Keratinocyte (primary cell): Measurements from ENCODE around the gene EXT2. TPM values are rescaled to one million over a fixed set of nuclear protein-coding genes. Genes with fewer than 3 reads are reported as not detected.

Source experiments
- DNase-seq: peaks from one replicate; pipeline ENCODE4 v3.0.0-alpha.2; 2011; ENCODE audit warnings: low read depth, missing footprints, low spot score
- FAIRE-seq: peaks from 2 replicates; lab custom pipeline; 2011; peaks lifted over from hg19 to GRCh38; lab: Jason Lieb, UNC
- H2AFZ ChIP-seq: 2 replicates; pipeline ENCODE4 v1.6.0; 2012; ENCODE audit warnings: low read length, control low read depth, inconsistent platforms; ENCODE audit not compliant: control insufficient read depth
- H3K27ac ChIP-seq: 2 replicates; pipeline ENCODE4 v1.5.1; 2011; ENCODE audit warnings: low read length; ENCODE audit not compliant: control insufficient read depth, insufficient read depth
- H3K27me3 ChIP-seq: 3 replicates; pipeline ENCODE4 v1.6.0; 2011; ENCODE audit warnings: low read length; ENCODE audit not compliant: control insufficient read depth, insufficient read depth; ENCODE audit errors: extremely low read depth
- H3K36me3 ChIP-seq, 2 experiments: 2 replicates in 1 of 2; 3 replicates in 1 of 2; pipeline ENCODE4 v1.5.1; 2011; ENCODE audit warnings: low read length in 2 of 2, mild to moderate bottlenecking in 1 of 2; ENCODE audit not compliant: control insufficient read depth in 2 of 2, insufficient read depth in 2 of 2; ENCODE audit errors: extremely low read depth in 1 of 2
- H3K4me1 ChIP-seq: 3 replicates; pipeline ENCODE4 v1.5.1; 2011; ENCODE audit warnings: low read length; ENCODE audit not compliant: control insufficient read depth, insufficient read depth; ENCODE audit errors: extremely low read depth
- H3K4me2 ChIP-seq: 3 replicates; pipeline ENCODE4 v1.6.0; 2011; ENCODE audit warnings: low read depth, low read length; ENCODE audit not compliant: control insufficient read depth, insufficient read depth; ENCODE audit errors: extremely low read depth
- H3K4me3 ChIP-seq, 3 experiments: fragments of 200-600 bp in 1 of 3; sonication (generic) in 1 of 3; 2 replicates in 2 of 3; 3 replicates in 1 of 3; pipeline ENCODE4 v1.5.1; 2011 to 2016; ENCODE audit warnings: low read length in 3 of 3, mild to moderate bottlenecking in 3 of 3, control low read depth in 2 of 3, inconsistent platforms in 1 of 3, low read depth in 1 of 3, mixed read lengths in 1 of 3, mixed run types in 1 of 3, moderate library complexity in 1 of 3; ENCODE audit not compliant: control insufficient read depth in 2 of 3, insufficient read depth in 2 of 3; ENCODE audit errors: extremely low read depth in 1 of 3
- H3K79me2 ChIP-seq: 2 replicates; pipeline ENCODE4 v1.6.0; 2012; ENCODE audit warnings: low read length; ENCODE audit not compliant: control insufficient read depth, insufficient read depth
- H3K9ac ChIP-seq: 3 replicates; pipeline ENCODE4 v1.6.0; 2011; ENCODE audit warnings: low read length; ENCODE audit not compliant: control insufficient read depth, insufficient read depth; ENCODE audit errors: extremely low read depth
- H3K9me1 ChIP-seq: 3 replicates; pipeline ENCODE4 v1.6.0; 2011; ENCODE audit warnings: low read length; ENCODE audit not compliant: control insufficient read depth, insufficient read depth; ENCODE audit errors: extremely low read depth
- H3K9me3 ChIP-seq: 2 replicates; pipeline ENCODE4 v1.5.1; 2012; ENCODE audit warnings: low read depth, low read length; ENCODE audit not compliant: control insufficient read depth
- H4K20me1 ChIP-seq: 3 replicates; pipeline ENCODE4 v1.6.0; 2011; ENCODE audit warnings: low read length; ENCODE audit not compliant: control insufficient read depth, insufficient read depth; ENCODE audit errors: extremely low read depth
- EZH2 ChIP-seq: IDR thresholded peaks from one replicate; pipeline ENCODE4 v1.6.1; 2012; ENCODE audit warnings: inconsistent platforms, mild to moderate bottlenecking, low read length, moderate library complexity
- dilution Hi-C: fragments of 300-500 bp; cut with MboI; formaldehyde crosslinking; loops from one replicate; pipeline ENCODE4 v1.7.0; 2020; ENCODE audit warnings: low sequenced_read_pairs; ENCODE audit not compliant: extremely low pct_ligation_motif_present
- polyA plus RNA-seq, 5 experiments: library from polyadenylated mRNA; depleted of rRNA in 3 of 5; stranded (reverse) in 3 of 5; stranded (forward) in 1 of 5; unstranded in 1 of 5; fragments of >200 nt; gene quantifications; 1 replicate in 1 of 5; 2 replicates in 3 of 5; 3 replicates in 1 of 5; pipeline versions ENCODE4 v1.2.1 to v1.2.3, GENCODE V29; 2011 to 2012; ENCODE audit warnings: missing spikeins in 2 of 5, low read depth in 1 of 5, low replicate concordance in 1 of 5
- TF ChIP-seq, protein P1 (sequence below), 3 experiments: IDR thresholded peaks in 1 of 3; conservative IDR thresholded peaks in 1 of 3; optimal IDR thresholded peaks in 1 of 3; 2 replicates in 2 of 3; 3 replicates in 1 of 3; pipeline versions ENCODE3 to v1.5.1; 2011; ENCODE audit warnings: low read length in 3 of 3, mild to moderate bottlenecking in 3 of 3, moderate library complexity in 2 of 3, control low read depth in 1 of 3, inconsistent platforms in 1 of 3; ENCODE audit not compliant: insufficient read depth in 2 of 3; ENCODE audit errors: extremely low read depth in 1 of 3

EXT2 gene
- polyA plus RNA-seq, 1 donor (not counting 4 experiments of a cell fraction or from before 2014, with no cell fraction given) = 148 TPM

DNA sequence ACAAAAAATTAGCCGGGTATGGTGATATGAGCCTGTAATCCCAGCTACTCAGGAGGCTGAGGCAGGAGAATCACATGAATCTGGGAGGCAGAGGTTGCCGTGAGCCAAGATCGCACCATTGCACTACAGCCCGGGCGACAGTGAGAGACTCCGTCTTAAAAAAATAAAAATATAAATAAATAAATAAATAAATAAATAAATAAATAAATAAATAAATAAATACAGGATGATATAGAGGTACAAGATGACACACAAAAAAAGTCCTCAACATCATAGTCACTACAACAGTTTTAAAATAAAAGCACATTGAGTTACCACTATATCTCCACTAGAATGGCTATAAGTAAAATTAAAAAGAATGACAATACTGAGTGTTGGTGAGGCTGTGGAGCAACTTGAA, 116.7 kb downstream of the EXT2 start:
- Histone ChIP-seq H3K9me3 (no peaks in the 10 kb centered on the region), H3K4me2 (no peak overlapping the region)

DNA sequence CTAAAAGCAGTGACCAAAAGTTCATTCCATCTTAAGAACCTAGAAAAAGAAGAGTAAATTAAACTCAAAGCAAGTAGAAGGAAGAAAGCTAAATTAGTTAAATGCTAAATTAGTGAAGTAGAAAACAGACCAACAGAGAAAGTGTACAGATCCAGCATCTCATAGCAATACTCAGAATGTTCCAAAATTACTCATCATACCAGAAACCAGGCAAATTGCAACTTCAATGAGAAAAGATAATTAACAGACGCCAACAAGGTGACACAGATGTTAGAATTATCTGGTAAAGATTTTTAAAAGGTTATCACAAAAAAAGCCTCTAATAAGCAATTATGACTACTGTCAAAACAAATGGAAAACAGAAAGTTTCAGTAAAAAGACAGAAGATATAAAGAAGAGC, 117.7 kb downstream of the EXT2 start:
- FAIRE-seq (no peak), DNase-seq (no peak)
- H4K20me1 ChIP-seq = no peaks in the 10 kb centered on the region
- H3K9me1 ChIP-seq = no peaks in the 10 kb centered on the region
- no peak overlapping the region for H3K4me2 ChIP-seq
- dilution Hi-C loops = no loop called here
- H3K9me3 ChIP-seq = no peaks in the 10 kb centered on the region
- TF ChIP-seq EZH2 = no peak
- TF ChIP-seq, protein P1, sequence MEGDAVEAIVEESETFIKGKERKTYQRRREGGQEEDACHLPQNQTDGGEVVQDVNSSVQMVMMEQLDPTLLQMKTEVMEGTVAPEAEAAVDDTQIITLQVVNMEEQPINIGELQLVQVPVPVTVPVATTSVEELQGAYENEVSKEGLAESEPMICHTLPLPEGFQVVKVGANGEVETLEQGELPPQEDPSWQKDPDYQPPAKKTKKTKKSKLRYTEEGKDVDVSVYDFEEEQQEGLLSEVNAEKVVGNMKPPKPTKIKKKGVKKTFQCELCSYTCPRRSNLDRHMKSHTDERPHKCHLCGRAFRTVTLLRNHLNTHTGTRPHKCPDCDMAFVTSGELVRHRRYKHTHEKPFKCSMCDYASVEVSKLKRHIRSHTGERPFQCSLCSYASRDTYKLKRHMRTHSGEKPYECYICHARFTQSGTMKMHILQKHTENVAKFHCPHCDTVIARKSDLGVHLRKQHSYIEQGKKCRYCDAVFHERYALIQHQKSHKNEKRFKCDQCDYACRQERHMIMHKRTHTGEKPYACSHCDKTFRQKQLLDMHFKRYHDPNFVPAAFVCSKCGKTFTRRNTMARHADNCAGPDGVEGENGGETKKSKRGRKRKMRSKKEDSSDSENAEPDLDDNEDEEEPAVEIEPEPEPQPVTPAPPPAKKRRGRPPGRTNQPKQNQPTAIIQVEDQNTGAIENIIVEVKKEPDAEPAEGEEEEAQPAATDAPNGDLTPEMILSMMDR (optimal IDR thresholded peaks at IDR 0.05 in 1 of 3, IDR thresholded peaks at IDR 0.05 in 1 of 3, conservative IDR thresholded peaks at IDR 0.05 in 1 of 3; ENCODE audit: extremely low read depth in 1 of 3, insufficient read depth in 2 of 3, low read length in 3 of 3) = no peak
- no peak overlapping the region for H3K4me3 ChIP-seq
- no peak overlapping the region for H3K9ac ChIP-seq
- H3K4me1 ChIP-seq = no peaks in the 10 kb centered on the region
- H2AFZ ChIP-seq = no peak overlapping the region
- H3K36me3 ChIP-seq = peaks cover 0 to 3% of the 10 kb centered on the region in 2 experiments
- H3K27me3 ChIP-seq = no peaks in the 10 kb centered on the region
- H3K79me2 ChIP-seq = no peaks in the 10 kb centered on the region
- H3K27ac ChIP-seq = no peak overlapping the region

More for the DNA sequence above, 116.7 kb downstream of the EXT2 start:
- Histone ChIP-seq H3K27me3 (no peaks in the 10 kb centered on the region), H3K4me1 (no peaks in the 10 kb centered on the region), H3K9ac (no peak overlapping the region), H3K9me1 (no peaks in the 10 kb centered on the region), H3K4me3 (no peak overlapping the region), H4K20me1 (no peaks in the 10 kb centered on the region), H3K36me3 (peaks cover 0 to 3% of the 10 kb centered on the region in 2 experiments), H3K27ac (no peak overlapping the region), H2AFZ (no peak overlapping the region), H3K79me2 (no peaks in the 10 kb centered on the region)
- dilution Hi-C loops = no loop called here
- no peak for FAIRE-seq
- TF ChIP-seq, protein P1 (optimal IDR thresholded peaks at IDR 0.05 in 1 of 3, IDR thresholded peaks at IDR 0.05 in 1 of 3, conservative IDR thresholded peaks at IDR 0.05 in 1 of 3; ENCODE audit: extremely low read depth in 1 of 3, insufficient read depth in 2 of 3, low read length in 3 of 3) = no peak
- DNase-seq = no peak
